HL-60 (cell line): ENCODE measurements around the gene OR10A6.

Source experiments
- DNase-seq, 2 experiments: peaks; one replicate each; pipeline ENCODE4 v3.0.0-alpha.2; 2010 to 2020; ENCODE audit warnings: low read depth in 1 of 2, low spot score in 1 of 2
- H3K27ac ChIP-seq: fragments of 250-450 bp; sonication (Bioruptor Pico); replicated peaks from 2 replicates; pipeline ENCODE4 v1.5.1; 2020; ENCODE audit warnings: mild to moderate bottlenecking, moderate library complexity
- H3K27me3 ChIP-seq: fragments of 250-450 bp; sonication (Bioruptor Pico); 2 replicates; pipeline ENCODE4 v1.5.1; 2021; ENCODE audit warnings: mild to moderate bottlenecking, moderate library complexity; ENCODE audit not compliant: insufficient read depth, poor library complexity, severe bottlenecking
- H3K4me3 ChIP-seq: replicated peaks from 2 replicates; pipeline ENCODE4 v1.5.1; 2011; ENCODE audit warnings: mild to moderate bottlenecking, control low read depth, low read length; ENCODE audit not compliant: insufficient read depth
- CTCF ChIP-seq: IDR thresholded peaks from one replicate; pipeline ENCODE4 v1.5.1; 2011; ENCODE audit warnings: low read length, control low read depth, inconsistent platforms; ENCODE audit not compliant: insufficient read depth
- GABPA ChIP-seq: IDR thresholded peaks from 2 replicates; pipeline ENCODE4 v1.6.1; 2012; ENCODE audit warnings: low read depth
- POLR2AphosphoS5 ChIP-seq: IDR thresholded peaks from 2 replicates; pipeline ENCODE4 v1.6.1; 2012; ENCODE audit warnings: low read depth
- REST ChIP-seq: IDR thresholded peaks from 2 replicates; pipeline ENCODE4 v1.6.1; 2012; ENCODE audit warnings: low read depth; ENCODE audit not compliant: insufficient replicate concordance
- SPI1 ChIP-seq: IDR thresholded peaks from 2 replicates; pipeline ENCODE4 v1.6.1; 2012; ENCODE audit warnings: low read depth, mild to moderate bottlenecking, borderline replicate concordance

The OR10A6 gene

GRCh38 chr11:7904917-7905316 lies 26.2 kb downstream of the OR10A6 start:
- DNase-seq, result no peak
- Histone ChIP-seq H3K4me3 (no peak overlapping the region), H3K27me3 (peaks cover 2% of the 10 kb centered on the region), H3K27ac (no peak overlapping the region)
- TF ChIP-seq SPI1, result no peak
- no peak for TF ChIP-seq GABPA
- no peak for TF ChIP-seq CTCF
- no peak for TF ChIP-seq REST
- no peak for TF ChIP-seq POLR2AphosphoS5

- no peak for DNase-seq
- Histone ChIP-seq H3K27ac (no peak overlapping the region), H3K27me3 (peaks cover 2% of the 10 kb centered on the region), H3K4me3 (no peak overlapping the region)
- TF ChIP-seq POLR2AphosphoS5, result no peak
- TF ChIP-seq GABPA, result no peak
- no peak for TF ChIP-seq SPI1
- TF ChIP-seq CTCF, result no peak
- TF ChIP-seq REST, result no peak
These were observed 27.1 kb downstream of the OR10A6 start for GRCh38 chr11:7903940-7904339.

- no peak overlapping the region for H3K27ac ChIP-seq
- H3K27me3 ChIP-seq, result no peaks in the 10 kb centered on the region
- no peak overlapping the region for H3K4me3 ChIP-seq
- TF ChIP-seq CTCF, result no peak
- no peak for DNase-seq
These were observed 29.7 kb downstream of the OR10A6 start for GRCh38 chr11:7901319-7901854.

- no peak for TF ChIP-seq POLR2AphosphoS5
- TF ChIP-seq CTCF, result no peak
- TF ChIP-seq REST, result no peak
- no peak for TF ChIP-seq SPI1
- TF ChIP-seq GABPA, result no peak
- no peak for DNase-seq
- Histone ChIP-seq H3K27ac (no peak overlapping the region), H3K27me3 (no peaks in the 10 kb centered on the region), H3K4me3 (no peak overlapping the region)
These were observed 30.4 kb downstream of the OR10A6 start for GRCh38 chr11:7900686-7901085.
